Measurements from ENCODE around the gene MLXIP.

DNA sequence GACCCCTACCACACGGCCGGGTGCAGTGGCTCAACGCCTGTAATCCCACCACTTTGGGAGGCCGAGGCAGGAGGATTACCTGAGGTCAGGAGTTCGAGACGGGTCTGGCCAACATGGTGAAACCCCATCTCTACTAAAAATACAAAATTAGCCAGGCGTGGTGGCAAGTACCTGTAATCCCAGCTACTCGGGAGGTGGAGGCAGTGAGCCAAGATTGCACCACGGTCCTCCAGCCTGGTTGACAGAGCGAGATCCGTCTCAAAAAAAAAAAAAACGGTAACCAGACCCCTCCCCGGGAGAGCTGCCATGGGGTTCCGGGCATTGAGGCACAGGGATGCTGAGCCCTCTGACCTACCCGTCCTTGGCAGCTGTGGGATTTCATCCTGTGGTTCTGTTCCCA lies 35.1 kb upstream of the MLXIP start:
- TF ChIP-seq CTCF (IDR thresholded peaks at IDR 0.05; ENCODE audit: borderline replicate concordance, extremely low read depth, low read length, poor library complexity, severe bottlenecking) (no peak), EZH2 (IDR thresholded peaks at IDR 0.05; ENCODE audit: borderline replicate concordance, low read depth, low read length, severe bottlenecking) (no peak)
